Fibroblast of skin of back (primary cell): ENCODE measurements around the gene TEAD1.
"Not testable (repeated sequence)": the region's sequence is repeated elsewhere in the genome, so short reads cannot be mapped to it uniquely, and the experiment has no call there.

Experiments
- DNase-seq: peaks from one replicate; pipeline ENCODE4 v3.0.0-alpha.2; 2013

TEAD1 gene

DNA sequence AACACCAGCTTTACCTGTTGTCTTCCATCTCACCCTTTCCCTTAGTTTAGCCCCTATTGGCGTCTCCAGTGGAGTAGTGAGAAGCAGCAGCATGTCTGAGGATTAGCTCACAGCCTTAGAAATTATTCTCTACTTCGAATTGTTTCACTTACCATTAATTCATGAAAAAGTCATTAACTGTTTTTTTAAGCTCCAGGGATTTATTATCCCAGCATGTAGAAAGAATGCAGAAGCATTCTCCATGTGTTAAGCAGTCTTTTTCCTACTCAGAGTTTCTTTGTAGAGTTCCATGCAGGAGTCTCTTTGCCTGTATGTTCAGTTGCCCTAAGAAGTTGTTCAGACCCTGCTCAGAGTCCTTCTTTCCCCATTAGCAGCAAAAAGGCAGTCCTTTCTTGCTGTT, 197.0 kb downstream of the TEAD1 start:
- DNase-seq = peak; percentile 65

GRCh38 chr11:12871788-12872321, 197.6 kb downstream of the TEAD1 start:
- peak; percentile 44 for DNase-seq

DNA sequence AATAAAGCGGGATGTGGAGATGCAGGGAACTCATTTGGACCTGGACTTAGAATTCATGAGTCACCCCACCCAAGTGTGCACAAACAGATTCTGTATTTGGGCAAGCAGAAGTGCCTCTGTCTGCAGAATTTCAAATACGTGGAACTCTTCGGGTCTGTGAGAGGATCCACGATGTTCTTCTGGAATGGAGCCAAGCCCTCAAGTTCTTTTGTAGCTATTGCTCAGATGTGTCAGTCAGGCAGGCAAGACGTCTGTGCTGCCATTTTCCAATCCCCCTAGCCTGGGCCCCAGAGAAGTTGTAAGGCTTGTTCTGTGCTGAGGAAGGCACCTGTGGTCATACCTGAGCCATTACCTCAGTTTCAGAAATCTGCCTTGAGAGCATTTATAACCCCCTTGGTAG, 202.1 kb downstream of the TEAD1 start:
- DNase-seq = no peak

DNA sequence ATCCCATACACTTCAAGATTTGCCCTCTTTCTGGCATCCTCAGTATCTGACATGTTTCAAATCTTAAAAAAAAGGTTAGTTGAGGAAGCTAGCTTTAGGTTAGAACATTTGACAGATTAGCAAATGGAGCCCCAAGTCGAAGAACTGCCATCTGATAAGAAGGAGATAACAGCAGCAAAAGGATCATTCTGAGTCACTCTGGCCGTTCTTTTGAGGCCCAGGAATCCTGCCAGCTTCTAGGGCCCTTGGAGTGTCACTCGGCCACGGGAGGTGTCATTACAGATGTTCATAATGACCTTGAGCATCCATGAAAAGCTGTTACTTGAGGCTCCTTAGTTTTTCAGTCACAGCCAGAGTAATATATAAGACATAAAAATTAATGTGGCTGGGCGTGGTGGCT, 202.8 kb downstream of the TEAD1 start:
- no peak for DNase-seq

GRCh38 chr11:12877508-12877907, 203.3 kb downstream of the TEAD1 start:
- not testable (repeated sequence) for DNase-seq

DNA sequence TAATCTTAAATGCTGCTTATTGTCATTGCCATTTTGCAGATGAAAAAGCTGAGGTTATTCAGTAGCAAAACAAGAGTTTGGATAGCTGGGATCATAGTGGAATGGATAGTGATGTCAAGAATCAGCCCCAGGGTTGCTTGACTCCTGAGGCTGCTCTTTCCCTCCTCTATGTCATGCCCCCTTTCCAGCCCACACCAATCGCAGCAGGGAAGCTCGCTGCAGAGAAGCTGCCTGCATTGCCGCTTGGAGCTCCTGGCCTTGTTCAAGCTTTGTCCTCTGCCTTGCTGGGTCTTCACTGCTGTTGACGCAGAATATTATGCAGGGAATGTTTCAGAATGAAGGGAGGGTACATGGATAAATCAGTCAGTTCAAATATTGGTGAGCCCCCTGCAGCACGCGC, 206.1 kb downstream of the TEAD1 start:
- no peak for DNase-seq

DNA sequence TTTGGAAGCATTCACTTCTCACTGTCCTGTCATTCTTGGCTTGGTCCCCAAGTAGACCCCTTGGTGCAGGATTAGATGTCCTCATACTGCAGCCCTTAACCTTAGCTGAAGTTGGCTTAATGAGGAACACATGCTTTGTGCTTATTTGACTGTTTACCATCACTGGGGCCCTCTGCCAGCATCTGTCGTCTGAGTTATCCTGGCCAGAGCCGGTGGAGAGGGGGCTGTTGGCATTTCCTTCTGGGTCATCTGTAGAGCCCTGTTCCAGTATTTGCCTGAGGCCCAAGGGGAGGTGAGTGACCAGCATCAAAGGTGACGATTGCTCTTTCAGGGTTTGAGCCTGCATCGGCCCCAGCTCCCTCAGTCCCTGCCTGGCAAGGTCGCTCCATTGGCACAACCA, 208.4 kb downstream of the TEAD1 start:
- no peak for DNase-seq

DNA sequence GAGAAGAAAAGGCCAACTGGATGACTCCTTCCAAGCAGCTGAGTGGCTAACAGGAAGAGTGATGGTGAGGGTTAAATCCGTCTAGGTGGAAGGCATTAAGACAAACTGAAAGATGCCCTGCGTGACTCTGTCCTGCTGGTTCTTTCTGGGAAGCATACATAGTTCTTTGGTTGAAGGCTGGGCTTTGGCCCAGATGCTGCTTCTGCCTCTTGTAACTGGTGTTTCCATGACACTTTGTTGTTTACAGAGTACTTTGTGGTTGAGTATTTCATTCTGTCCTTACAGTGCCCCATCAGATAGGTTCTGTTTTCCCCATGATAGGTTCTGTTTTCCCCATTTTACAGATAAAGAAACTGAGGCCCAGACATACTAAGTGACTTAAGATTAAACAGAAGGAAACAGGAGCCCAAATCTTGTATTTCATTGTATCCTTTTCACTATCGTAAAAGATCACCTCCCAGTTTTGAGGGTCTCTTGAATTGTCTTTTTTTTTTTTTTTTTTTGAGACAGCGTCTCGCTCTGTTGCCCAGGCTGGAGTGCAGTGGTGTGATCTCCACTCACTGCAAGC, 210.6 kb downstream of the TEAD1 start:
- no peak for DNase-seq

- no peak for DNase-seq
Observed at GRCh38 chr11:12885717-12886239, 211.6 kb downstream of the TEAD1 start.

GRCh38 chr11:12886508-12886907, 212.3 kb downstream of the TEAD1 start:
- no peak for DNase-seq

DNA sequence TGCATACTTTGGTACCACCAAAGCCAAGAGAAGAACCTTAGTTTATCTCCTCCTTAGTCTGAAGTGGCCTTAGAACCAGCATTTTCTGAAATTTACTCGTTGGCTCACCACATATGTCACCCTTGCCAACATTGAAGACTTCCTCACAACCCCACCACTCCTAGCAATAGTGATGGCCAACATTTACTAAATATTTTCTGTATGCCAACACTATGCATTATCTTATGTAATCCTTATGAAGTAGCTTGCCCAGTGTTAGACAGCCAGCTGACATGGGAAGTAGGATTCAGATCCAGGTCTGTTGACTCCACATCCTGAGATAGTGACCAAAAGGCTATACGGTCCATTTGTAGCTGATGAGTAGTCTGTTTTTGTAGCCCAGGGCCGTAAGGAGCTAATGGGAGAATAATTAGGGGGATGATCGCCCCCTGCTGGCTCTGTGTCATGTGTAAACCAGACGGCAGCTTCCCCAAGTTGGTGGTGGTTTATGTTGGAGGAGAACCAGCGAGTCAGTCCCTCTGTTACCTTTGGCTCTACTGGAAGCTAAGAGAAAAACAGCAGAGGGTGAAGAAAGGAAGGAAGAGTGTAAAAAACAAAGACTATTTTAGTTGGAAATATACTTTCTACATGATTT, 214.4 kb downstream of the TEAD1 start:
- peak; percentile 90 for DNase-seq

GRCh38 chr11:12889243-12889642, 215.0 kb downstream of the TEAD1 start:
- DNase-seq = peak; percentile 66

- no peak for DNase-seq
Observed at GRCh38 chr11:12890476-12890875, 216.3 kb downstream of the TEAD1 start.

- DNase-seq = peak; percentile 67
Observed at GRCh38 chr11:12893787-12894672, 219.8 kb downstream of the TEAD1 start.

GRCh38 chr11:12897390-12897789, 223.2 kb downstream of the TEAD1 start:
- no peak for DNase-seq

- no peak for DNase-seq
Observed at GRCh38 chr11:12897867-12898266, 223.6 kb downstream of the TEAD1 start.

GRCh38 chr11:12900496-12900895, 226.3 kb downstream of the TEAD1 start:
- DNase-seq = peak; percentile 99

GRCh38 chr11:12901272-12901671, 227.1 kb downstream of the TEAD1 start:
- peak; percentile 36 for DNase-seq

- DNase-seq = peak; percentile 65
Observed at GRCh38 chr11:12901874-12902481, 227.8 kb downstream of the TEAD1 start.

- DNase-seq = no peak
Observed at GRCh38 chr11:12902791-12903486, 228.7 kb downstream of the TEAD1 start.

GRCh38 chr11:12905435-12905834, 231.2 kb downstream of the TEAD1 start:
- DNase-seq = no peak

GRCh38 chr11:12906501-12906900, 232.3 kb downstream of the TEAD1 start:
- no peak for DNase-seq
